ENCODE data around the gene PSTK.
A peak's percentile ranks its signal among the peaks of the same experiment; 100 is the strongest.

The PSTK gene, protein sequence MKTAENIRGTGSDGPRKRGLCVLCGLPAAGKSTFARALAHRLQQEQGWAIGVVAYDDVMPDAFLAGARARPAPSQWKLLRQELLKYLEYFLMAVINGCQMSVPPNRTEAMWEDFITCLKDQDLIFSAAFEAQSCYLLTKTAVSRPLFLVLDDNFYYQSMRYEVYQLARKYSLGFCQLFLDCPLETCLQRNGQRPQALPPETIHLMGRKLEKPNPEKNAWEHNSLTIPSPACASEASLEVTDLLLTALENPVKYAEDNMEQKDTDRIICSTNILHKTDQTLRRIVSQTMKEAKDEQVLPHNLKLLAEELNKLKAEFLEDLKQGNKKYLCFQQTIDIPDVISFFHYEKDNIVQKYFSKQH

GRCh38 chr10:122980209-122981065 is at the start of gene PSTK:
Gene PSTK (plus strand): TSS chr10:122980401. CDS start chr10:122980480, 79 bp downstream.
- peak; percentile 34 for DNase-seq

- no peak for DNase-seq
Measured at GRCh38 chr10:122931088-122931906, 48.9 kb upstream of the PSTK start.

- DNase-seq: no peak
Measured at GRCh38 chr10:122939133-122939855, 40.9 kb upstream of the PSTK start.

GRCh38 chr10:122939856-122940543 is 40.2 kb upstream of the PSTK start:
- DNase-seq: no peak

DNA sequence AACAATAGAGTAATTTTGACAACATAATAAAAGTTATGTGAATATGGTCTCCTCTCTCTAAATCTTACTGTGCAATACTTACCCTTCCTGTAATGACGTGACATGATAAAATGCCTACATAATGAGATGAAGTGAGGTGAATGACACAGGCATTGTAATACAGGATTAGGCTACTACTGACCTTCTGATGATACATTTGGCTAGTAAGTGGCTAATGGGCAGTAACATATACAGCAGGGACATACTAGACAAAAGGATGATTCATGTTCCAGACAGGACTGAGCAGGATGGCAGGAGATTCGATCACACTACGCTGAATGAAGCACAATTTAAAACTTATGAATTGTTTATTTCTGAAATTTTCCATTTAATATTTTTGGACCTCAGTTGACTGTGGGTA is 30.9 kb upstream of the PSTK start:
- no peak for DNase-seq

DNA sequence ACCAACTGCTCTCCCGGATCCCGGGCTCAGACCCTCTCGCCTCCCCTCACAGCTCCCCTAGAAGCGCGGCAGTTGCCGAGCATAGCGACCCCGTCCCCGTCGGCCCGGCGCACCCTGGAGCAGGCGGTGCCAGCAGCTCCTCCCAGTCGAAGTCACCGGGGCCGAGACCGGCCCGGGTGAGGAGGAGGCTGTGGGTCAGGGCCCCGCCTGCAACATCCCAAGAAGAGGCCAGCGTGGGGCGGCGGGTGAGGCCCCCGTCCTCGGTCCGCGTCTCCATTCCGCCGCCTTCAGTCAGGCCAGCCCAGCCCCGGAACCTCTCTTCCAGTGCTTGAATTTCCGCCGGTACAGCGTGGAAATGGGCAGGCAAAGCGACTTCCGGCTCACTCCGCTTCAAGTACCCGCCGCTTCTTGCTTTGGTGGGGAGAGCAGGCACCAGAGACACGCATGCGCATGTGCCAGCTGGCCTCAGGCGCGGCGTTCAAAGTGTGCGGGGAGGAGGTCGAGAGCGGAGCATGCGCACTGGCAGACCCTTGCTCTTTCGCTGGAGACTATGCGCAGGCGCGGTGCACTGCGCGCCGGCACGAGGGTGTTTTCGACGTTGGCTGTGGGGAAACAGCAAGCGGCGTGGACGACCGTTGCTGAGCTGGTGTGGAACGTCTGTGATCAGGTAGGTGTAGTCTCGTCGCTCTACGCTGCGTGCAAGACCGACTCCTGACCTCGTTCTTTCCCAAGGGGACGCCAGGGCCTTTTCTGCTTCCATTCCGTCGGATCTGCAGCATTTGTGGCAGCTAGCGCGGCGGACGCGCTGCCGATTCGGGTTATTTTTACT is 26.1 kb upstream of the PSTK start, which contains the start of gene C10orf88:
Gene C10orf88, minus strand, starts transcription at position 326 of the 829 bp plus-strand sequence. Its CDS starts 49 bp downstream, at position 277.
- peak; percentile 72 for DNase-seq

DNA sequence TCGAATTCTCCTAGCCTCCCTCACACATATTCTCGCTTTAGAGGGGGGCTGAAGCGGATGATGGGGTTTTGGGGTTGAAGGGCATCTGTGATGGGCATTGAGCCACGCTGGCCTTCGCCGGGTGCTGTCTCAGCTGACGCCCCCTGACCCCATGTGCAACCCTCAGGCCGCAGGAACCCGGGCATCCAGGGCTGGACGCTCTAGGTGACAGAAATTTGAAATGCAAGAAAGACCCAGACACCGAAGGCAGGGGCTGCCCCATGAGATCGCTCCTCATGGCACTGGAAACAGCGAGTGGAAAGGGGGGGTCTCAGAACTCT is 25.5 kb upstream of the PSTK start:
- DNase-seq: no peak

GRCh38 chr10:122955892-122956291 is 24.3 kb upstream of the PSTK start:
- no peak for DNase-seq

DNA sequence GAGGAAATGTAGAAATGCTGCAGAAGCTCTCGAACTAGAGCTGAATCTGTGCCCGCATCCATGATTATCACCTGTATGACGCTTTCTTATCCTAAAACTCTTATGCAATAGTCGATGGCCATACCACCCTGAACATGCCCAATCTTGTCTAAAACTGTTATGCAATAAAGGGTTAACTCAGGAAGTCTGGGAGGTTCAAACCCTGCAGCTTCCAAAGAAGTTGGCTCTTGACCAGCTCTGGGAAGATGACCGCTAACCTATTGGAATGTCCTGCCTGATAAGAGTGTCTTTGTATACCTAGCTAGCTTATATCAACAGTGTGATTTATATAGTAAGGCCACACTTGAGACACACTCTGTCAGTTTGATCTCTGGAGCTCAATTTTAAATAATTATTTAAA is 22.7 kb upstream of the PSTK start:
- DNase-seq: no peak

- DNase-seq: no peak
Measured at GRCh38 chr10:122962405-122962804, 17.8 kb upstream of the PSTK start.

DNA sequence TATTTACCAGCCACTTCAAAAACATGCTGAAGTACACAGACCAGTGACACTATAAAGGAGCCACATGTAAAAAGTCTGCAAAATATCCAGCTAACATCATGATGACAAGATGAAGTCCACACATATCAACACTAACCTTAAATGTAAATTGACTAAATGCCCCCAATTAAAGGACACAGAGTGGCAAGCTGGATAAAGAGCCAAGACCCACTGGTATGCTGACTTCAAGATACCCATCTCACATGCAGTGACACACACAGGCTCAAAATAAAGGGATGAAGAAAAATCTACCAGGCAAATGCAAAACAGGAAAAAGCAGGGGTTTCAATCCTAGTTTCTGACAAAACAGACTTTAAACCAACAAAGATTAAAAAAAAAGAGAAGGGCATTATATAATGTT is 13.3 kb upstream of the PSTK start:
- DNase-seq: no peak

DNA sequence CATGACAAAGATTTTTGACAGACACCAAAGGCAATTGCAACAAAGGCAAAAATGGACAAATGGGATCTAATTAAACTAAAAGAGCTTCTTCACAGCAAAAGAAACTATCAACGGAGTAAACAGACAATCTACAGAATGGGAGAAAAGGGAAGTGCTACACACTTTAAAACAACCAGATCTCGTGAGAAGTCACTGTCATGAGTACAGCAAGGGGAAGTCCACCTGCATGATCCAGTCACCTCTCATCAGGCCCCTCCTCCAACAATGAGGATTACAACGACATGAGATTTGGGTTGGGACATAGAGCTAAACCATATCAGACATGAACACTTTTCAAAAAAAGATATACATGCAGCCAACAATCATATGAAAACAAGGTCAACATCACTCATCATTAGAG is 11.5 kb upstream of the PSTK start:
- DNase-seq: no peak

DNA sequence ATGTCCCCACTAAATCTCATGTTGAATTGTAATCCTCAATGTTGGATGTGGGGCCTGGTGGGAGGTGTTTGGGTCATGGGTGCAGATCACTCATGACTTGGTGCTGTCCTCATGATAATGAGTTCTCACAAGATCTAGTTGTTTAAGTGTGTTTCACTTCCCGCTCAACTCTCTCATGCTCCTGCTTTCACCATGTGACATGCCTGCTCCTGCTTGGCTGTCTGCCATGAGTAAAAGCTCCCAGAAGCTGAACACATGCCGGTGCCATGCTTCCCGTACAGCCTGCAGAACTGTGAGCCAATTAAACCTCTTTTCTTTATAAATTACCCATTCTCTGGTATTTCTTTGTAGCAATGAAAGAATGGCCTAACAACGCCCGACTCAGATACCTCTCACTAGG is 6.2 kb upstream of the PSTK start:
- no peak for DNase-seq

DNA sequence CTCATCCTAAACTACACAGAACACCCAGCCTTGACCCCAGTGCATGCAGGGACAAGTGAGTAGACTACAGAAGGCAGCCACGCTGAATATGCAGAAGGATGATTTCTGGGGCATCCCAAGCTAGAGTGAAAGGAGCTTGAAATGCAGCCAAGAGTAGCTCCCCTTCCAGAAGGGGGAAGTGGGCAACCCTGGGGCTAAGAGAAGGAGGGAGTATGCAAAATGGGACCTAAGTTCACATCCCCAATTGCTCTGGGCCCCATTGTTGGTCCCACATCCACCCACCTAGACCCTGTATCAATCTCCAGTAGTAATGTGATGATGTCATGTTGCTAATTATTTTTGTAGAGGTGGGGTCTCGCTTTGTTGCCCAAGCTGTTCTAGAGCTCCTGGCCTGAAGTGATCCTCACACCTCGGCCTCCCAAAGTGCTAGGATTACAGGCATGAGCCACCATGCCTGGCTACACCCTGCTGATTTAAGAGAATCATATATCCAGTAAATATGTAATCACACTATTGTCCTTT is 5.6 kb upstream of the PSTK start:
- no peak for DNase-seq

DNA sequence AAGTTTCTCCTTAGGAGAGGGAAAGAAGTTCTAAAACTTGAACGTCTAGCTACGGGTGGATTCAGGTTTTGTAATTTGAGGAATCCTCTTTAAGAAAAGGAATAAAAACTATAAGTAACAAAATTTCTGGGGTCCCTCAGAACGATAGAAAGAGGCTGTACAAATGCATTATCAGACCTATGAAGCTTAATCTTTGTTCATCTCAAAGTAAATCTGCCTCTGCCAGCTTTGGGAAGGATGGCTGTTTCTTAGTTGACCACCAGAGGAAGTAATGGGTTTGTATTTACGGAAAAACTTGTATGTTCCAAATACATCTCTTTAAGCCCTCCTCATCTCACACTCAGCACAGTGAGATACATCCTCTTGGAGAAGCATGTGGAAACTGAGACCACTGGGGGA is 864 bp downstream of the PSTK start:
- DNase-seq: no peak

GRCh38 chr10:122983898-122984297 is 3.7 kb downstream of the PSTK start:
- DNase-seq: no peak

- no peak for DNase-seq
Measured at GRCh38 chr10:122984708-122985107, 4.5 kb downstream of the PSTK start.

- no peak for DNase-seq
Measured at GRCh38 chr10:122986335-122986734, 6.1 kb downstream of the PSTK start.

DNA sequence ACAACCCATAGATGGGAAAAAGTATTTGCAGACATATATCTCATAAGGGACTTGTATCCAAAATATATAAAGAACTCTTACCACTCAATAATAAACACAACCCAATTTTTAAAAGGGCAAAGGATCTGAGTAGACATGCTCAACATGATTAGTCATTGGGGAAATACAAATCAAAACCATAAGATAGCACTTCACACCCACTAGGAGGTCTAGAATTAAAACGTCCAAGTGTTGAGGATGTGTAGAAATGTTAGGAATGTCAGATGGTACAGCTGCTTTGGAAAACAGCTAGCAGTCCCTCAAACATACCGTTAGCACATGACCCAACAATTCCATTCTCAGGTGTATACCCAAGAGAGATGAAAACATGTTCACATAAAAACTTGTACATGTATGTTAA is 8.3 kb downstream of the PSTK start:
- DNase-seq: no peak

DNA sequence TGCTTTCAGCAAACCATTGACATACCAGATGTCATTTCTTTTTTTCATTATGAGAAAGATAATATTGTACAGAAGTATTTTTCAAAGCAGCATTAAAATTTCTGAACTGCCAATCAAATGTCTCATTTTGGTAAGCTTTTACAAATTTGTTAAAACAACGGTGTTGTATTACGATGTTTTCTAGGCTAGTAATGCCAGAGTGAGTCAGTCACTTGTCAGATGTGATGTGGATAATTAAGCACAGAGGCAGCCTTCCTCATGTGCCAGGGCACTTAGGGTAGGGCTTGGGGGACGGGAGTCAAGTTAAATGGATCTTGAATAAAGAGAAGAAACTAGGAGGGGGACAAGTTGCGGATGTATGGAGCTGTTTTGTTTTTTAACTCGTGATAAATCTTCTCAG is 10.1 kb downstream of the PSTK start:
- no peak for DNase-seq

DNA sequence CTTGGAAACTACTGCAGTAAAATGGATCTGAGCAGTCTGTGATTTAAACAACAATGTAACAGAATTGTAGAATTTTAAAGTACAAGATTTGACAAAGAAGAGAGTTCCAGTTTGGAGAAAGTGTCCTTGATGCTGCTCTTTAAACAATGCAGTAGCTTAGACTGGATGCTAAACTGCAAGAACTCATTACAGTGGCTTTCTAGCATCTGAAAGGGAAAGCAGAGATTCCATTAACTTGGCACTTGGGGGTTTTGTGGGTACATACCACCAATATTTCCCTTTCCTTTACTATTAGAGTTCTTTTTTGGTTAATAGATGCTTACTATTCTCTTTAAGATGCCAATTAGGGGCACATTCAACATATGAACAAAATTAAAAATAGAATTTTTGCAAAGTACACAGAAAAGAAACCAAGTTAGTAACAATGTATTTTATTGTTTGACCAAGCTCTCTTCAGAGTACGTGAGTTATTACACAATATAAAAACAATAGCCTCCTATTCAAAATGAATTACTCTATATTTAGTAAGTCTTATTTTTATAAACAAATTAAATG is 11.9 kb downstream of the PSTK start:
- DNase-seq: no peak

All from NCI-H2081 treated with DMSO at 0.1 percent for 48 hours (cell line).